ENCODE data around the gene NNMT. TPM values are rescaled to one million over a fixed set of nuclear protein-coding genes. Genes with fewer than 3 reads are reported as not detected.

NNMT gene
- total and polyA plus RNA-seq, 9 of the 15 experiments (the other 6 are each of a cell fraction or from before 2014, with no cell fraction given) = 6.1 to 15.0 (median 11.2) TPM

GRCh38 chr11:114251815-114252337 is 44.3 kb upstream of the NNMT start (continued):
- TF ChIP-seq ZNF592 (IDR thresholded peaks at IDR 0.05) (0 out of 2 replicates have a peak, but pooled peaks have one; percentile 22), LARP7 (IDR thresholded peaks at IDR 0.05) (no peak), ARNT (IDR thresholded peaks at IDR 0.05) (no peak), ZBTB7A (IDR thresholded peaks at IDR 0.05; ENCODE audit: borderline replicate concordance, control insufficient read depth, low read depth, low read length) (0 out of 2 replicates have a peak, but pooled peaks have one; percentile 49), MTA3 (IDR thresholded peaks at IDR 0.05; ENCODE audit: borderline replicate concordance) (no peak), EP400 (IDR thresholded peaks at IDR 0.05) (peak; percentile 23; the same call in 1 of the 2 replicates)

GRCh38 chr11:114252767-114253166 is 43.4 kb upstream of the NNMT start:
- Histone ChIP-seq H3K4me2 (ENCODE audit: insufficient read depth, low read length) (no peak overlapping the region), H3K4me3 (no peak overlapping the region), H3K9me1 (ENCODE audit: control insufficient read depth, insufficient read depth, low read length) (peaks cover 4% of the 10 kb centered on the region), H3K4me1 (replicated peaks in 1 of 2; ENCODE audit: control insufficient read depth in 2 of 2, insufficient read depth in 2 of 2, low read length in 2 of 2) (peaks cover 11 to 18% of the 10 kb centered on the region in 2 experiments; a peak in 4 of 5 replicates), H2AFZ (ENCODE audit: low read depth, low read length) (no peak overlapping the region), H3K27me3 (ENCODE audit: control insufficient read depth in 2 of 2, insufficient read depth in 2 of 2, low read length in 2 of 2) (no peaks in the 10 kb centered on the region), H3K79me2 (ENCODE audit: control insufficient read depth, insufficient read depth, low read length) (no peaks in the 10 kb centered on the region), H3K36me3 (ENCODE audit: control insufficient read depth, insufficient read depth, low read length) (no peaks in the 10 kb centered on the region), H3K9me3 (replicated peaks; ENCODE audit: control insufficient read depth, insufficient read depth, low read depth, low read length) (no peaks in the 10 kb centered on the region), H4K20me1 (replicated peaks; ENCODE audit: control insufficient read depth, insufficient read depth, low read length) (no peaks in the 10 kb centered on the region), H3K27ac (ENCODE audit: extremely low read depth, low read depth, low read length) (no peak overlapping the region), H3K9ac (ENCODE audit: insufficient read depth in 1 of 2, low read depth in 2 of 2, low read length in 2 of 2) (no peak overlapping the region)
- 50% methylated on average over 7 of the region's 9 CpGs for WGBS (ENCODE audit: insufficient coverage, low coverage, missing lambda C conversion rate)
- intact Hi-C loops (cut with micrococcal nuclease) = loop anchor here (5.0 kb wide), 1 partner anchor 35 kb away; no protein-coding TSS in a partner anchor
- ChIA-PET CTCF (ENCODE audit: low intra/inter-chr PET ratio) (interaction anchor here (0.6 kb wide), 1 partner anchor 82 kb away, joined by 3 read pairs; no protein-coding TSS in a partner anchor), POLR2A (no interaction called here)
- no peak for FAIRE-seq
- no peak for DNase-seq (ENCODE audit: extremely low read depth in 1 of 4, low spot score in 3 of 4)
- in situ Hi-C loops (cut with MboI) = loop anchor here (25.0 kb wide), 1 partner anchor 940 kb away; the partner anchor contains the start of gene TTC12
- no TSS peak for BruUV-seq (replicated peaks)
- ATAC-seq = no peak
- TF ChIP-seq MYC (IDR thresholded peaks at IDR 0.05; ENCODE audit: low read depth, low read length) (no peak), MYC (CRISPR knock-in tag; IDR thresholded peaks at IDR 0.05; ENCODE audit: borderline replicate concordance, low read depth) (no peak), C11orf30 (IDR thresholded peaks at IDR 0.05; ENCODE audit: low read depth) (no peak), MITF (IDR thresholded peaks at IDR 0.05) (no peak), MAFG (tag; conservative IDR thresholded peaks at IDR 0.05) (no peak), ZHX1 (conservative IDR thresholded peaks at IDR 0.05; ENCODE audit: low read length) (no peak), STAT5B (CRISPR knock-in tag; IDR thresholded peaks at IDR 0.05) (no peak), ZNF134 (CRISPR knock-in tag; conservative IDR thresholded peaks at IDR 0.05) (no peak)

All from K562 (cell line).